ENCODE data around the gene NCDN. TPM values are rescaled to one million over a fixed set of nuclear protein-coding genes. Genes with fewer than 3 reads are reported as not detected.

Gene NCDN, protein sequence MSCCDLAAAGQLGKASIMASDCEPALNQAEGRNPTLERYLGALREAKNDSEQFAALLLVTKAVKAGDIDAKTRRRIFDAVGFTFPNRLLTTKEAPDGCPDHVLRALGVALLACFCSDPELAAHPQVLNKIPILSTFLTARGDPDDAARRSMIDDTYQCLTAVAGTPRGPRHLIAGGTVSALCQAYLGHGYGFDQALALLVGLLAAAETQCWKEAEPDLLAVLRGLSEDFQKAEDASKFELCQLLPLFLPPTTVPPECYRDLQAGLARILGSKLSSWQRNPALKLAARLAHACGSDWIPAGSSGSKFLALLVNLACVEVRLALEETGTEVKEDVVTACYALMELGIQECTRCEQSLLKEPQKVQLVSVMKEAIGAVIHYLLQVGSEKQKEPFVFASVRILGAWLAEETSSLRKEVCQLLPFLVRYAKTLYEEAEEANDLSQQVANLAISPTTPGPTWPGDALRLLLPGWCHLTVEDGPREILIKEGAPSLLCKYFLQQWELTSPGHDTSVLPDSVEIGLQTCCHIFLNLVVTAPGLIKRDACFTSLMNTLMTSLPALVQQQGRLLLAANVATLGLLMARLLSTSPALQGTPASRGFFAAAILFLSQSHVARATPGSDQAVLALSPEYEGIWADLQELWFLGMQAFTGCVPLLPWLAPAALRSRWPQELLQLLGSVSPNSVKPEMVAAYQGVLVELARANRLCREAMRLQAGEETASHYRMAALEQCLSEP
- total RNA-seq, result 12.5 and 15.2 TPM in 2 replicates

DNA sequence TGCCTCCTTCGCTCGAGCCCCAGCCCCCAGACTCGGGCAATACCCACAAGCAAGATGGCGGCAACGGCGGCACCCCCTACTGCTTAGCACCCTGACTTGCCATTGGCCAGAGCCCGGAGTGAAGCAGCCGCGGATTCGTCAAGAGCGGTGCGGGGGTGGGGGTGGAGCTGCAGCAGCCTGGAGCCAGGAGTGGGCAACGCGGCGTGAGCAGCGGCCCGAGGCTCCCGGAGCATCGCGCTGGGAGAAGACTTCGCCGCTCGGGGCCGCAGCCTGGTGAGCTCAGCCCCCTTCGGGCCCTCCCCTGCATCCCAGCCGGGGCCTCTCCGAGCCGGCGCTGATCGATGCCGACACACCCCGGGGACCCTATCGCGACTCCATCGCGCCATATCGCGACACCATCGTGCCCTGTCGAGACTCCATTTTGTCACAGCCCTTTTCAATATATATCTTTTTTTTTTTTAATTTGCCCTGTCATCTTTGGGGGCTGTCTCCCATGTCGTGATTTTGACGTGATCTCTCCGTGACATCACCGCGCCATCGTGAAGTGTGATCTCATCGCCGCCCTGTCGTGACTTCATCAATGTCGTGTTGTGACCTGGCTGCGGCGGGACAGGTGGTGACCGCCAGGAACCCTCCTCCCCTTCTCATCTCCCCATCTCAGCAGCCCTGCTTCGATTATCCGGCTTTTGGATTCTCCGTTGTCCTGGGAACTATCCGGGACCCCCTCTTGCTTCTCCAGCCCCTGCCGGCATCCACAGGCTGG is at the start of gene NCDN:
Gene NCDN (plus strand): TSS at position 189 of the 763 bp plus-strand sequence. CDS start 392 bp downstream, at position 581.
- DNase-seq (ENCODE audit: low read depth), result peak; percentile 51
- TF ChIP-seq, protein P1, sequence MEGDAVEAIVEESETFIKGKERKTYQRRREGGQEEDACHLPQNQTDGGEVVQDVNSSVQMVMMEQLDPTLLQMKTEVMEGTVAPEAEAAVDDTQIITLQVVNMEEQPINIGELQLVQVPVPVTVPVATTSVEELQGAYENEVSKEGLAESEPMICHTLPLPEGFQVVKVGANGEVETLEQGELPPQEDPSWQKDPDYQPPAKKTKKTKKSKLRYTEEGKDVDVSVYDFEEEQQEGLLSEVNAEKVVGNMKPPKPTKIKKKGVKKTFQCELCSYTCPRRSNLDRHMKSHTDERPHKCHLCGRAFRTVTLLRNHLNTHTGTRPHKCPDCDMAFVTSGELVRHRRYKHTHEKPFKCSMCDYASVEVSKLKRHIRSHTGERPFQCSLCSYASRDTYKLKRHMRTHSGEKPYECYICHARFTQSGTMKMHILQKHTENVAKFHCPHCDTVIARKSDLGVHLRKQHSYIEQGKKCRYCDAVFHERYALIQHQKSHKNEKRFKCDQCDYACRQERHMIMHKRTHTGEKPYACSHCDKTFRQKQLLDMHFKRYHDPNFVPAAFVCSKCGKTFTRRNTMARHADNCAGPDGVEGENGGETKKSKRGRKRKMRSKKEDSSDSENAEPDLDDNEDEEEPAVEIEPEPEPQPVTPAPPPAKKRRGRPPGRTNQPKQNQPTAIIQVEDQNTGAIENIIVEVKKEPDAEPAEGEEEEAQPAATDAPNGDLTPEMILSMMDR (conservative IDR thresholded peaks at IDR 0.05; ENCODE audit: low read depth, low read length), result no peak
- peak within 1 kb of the TSS; percentile 84 for H3K4me3 ChIP-seq (ENCODE audit: low read depth, low read length)

DNA sequence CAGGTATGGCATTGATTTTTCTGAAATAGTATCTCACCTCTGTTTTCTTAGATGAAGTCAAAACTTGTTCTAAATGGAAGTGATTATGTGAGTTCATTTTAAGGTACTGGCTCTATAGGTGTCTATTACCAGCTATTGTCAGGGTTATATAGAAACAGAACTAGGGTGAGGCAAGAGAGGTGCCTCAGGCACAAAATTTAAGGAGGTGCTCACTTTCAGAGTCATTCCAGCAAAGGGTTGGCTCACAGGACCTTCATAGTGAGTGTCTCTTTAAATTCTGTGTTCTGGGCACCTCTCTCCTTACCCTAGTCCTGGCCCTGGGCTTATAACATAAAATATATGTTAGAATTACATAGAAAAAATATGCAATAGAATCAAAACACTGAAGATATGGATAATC is 49.7 kb upstream of the NCDN start:
- no peak for DNase-seq (ENCODE audit: low read depth)
- TF ChIP-seq, protein P1 (conservative IDR thresholded peaks at IDR 0.05; ENCODE audit: low read depth, low read length), result no peak
- H3K4me3 ChIP-seq (ENCODE audit: low read depth, low read length), result no peak overlapping the region

DNA sequence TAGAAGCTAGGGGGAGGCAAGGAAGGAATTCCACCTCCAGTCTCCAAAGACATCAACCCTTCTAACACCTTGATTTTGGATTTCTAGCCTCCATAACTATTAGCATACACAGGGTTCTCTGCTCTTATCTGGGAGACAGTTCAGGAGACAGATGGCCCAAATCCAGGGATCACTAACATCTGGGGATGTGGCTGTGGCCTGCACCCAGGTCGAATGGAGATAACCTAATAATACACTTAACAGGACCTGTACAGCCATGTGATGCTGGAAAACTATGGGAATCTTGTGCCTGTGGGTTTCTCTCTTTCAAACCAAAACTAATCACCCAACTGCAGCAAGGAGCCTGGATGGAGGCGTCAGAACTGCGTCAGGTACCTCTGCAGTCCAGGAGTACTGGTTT is 48.0 kb upstream of the NCDN start:
- no peak for DNase-seq (ENCODE audit: low read depth)
- H3K4me3 ChIP-seq (ENCODE audit: low read depth, low read length), result no peak overlapping the region
- TF ChIP-seq, protein P1 (conservative IDR thresholded peaks at IDR 0.05; ENCODE audit: low read depth, low read length), result no peak

DNA sequence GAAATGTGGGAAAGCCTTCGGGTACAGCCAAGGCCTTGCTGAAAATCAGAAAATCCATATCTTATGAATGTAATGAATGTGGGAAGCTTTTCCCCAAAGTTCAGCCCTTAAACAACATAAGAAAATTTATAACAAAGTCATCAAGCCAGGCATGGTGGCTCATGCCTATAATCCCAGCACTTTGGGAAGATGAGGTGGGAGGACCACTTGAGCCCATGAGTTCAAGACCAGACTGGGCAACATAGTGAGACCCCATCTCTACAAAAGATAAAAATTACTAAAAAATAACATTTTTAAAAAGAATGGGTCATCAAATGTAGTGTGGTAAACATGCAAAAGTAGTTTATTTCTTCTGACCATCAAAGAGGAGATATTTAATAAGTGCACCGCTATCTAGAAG is 46.3 kb upstream of the NCDN start:
- TF ChIP-seq, protein P1 (conservative IDR thresholded peaks at IDR 0.05; ENCODE audit: low read depth, low read length), result no peak
- DNase-seq (ENCODE audit: low read depth), result no peak
- H3K4me3 ChIP-seq (ENCODE audit: low read depth, low read length), result no peak overlapping the region

DNA sequence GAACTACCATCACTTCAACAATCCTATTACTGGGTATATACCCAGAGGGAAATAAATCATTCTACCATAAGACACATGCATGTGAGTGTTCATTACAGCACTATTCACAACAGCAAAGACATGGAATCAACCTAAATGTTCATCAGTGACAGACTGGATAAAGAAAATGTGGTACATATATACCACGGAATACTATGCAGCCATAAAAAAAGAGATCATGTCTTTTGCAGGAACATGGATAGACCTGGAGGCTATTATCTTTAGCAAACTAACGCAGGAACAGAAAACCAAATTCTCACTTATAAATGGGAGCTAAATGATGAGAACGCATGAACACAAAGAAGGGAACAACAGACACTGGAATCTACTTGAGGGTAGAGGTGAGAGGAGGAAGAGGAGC is 39.4 kb upstream of the NCDN start:
- TF ChIP-seq, protein P1 (conservative IDR thresholded peaks at IDR 0.05; ENCODE audit: low read depth, low read length), result no peak
- no peak overlapping the region for H3K4me3 ChIP-seq (ENCODE audit: low read depth, low read length)
- DNase-seq (ENCODE audit: low read depth), result no peak

DNA sequence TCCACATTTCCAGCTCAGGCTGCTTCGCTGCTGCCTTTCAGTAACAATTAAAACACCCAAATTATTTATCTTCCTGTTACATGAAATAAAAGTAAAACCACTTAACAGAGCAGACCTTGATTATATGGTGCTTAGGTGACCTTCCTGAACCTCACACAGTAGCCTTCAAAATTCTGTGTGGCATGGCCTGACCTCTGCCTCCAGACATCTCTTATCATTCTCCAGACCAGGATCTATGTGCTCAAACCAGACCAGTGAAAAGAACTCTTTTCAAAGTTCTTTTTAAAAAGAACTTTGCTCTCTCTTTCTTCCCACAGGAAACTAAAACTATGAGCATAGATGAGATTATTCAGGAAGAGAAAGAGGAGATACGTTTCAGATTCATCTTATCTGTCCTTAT is 38.2 kb upstream of the NCDN start:
- no peak for DNase-seq (ENCODE audit: low read depth)
- no peak overlapping the region for H3K4me3 ChIP-seq (ENCODE audit: low read depth, low read length)
- TF ChIP-seq, protein P1 (conservative IDR thresholded peaks at IDR 0.05; ENCODE audit: low read depth, low read length), result no peak
